SKM-1 (cell line): ENCODE measurements around the gene LIN28A.

Source experiments
- DNase-seq: peaks from one replicate; lab custom pipeline; 2025; ENCODE audit not compliant: unreplicated experiment; lab: John Stamatoyannopoulos, UW

LIN28A gene

GRCh38 chr1:26432793-26433192 is 22.2 kb downstream of the LIN28A start:
- DNase-seq: no peak

- DNase-seq: no peak
Measured at GRCh38 chr1:26434161-26434752, 23.6 kb downstream of the LIN28A start.

- DNase-seq: no peak
Measured at GRCh38 chr1:26438041-26438440, 27.4 kb downstream of the LIN28A start.

- no peak for DNase-seq
Measured at GRCh38 chr1:26440259-26440658, 29.6 kb downstream of the LIN28A start.

- no peak for DNase-seq
Measured at GRCh38 chr1:26449868-26450267, 39.3 kb downstream of the LIN28A start.

- DNase-seq: no peak
Measured at GRCh38 chr1:26450908-26451307, 40.3 kb downstream of the LIN28A start.

GRCh38 chr1:26452459-26453183 is 42.0 kb downstream of the LIN28A start:
- no peak for DNase-seq

- DNase-seq: no peak
Measured at GRCh38 chr1:26459148-26459547, 48.5 kb downstream of the LIN28A start.

GRCh38 chr1:26459573-26460031 is 49.0 kb downstream of the LIN28A start:
- no peak for DNase-seq

- no peak for DNase-seq
Measured at GRCh38 chr1:26468911-26469310, 58.3 kb downstream of the LIN28A start.

- no peak for DNase-seq
Measured at GRCh38 chr1:26469558-26469957, 58.9 kb downstream of the LIN28A start.

GRCh38 chr1:26470878-26471497 is 60.4 kb downstream of the LIN28A start:
- no peak for DNase-seq

GRCh38 chr1:26471498-26472319 is 61.1 kb downstream of the LIN28A start:
- DNase-seq: peak; percentile 98

GRCh38 chr1:26472320-26472900 is 61.8 kb downstream of the LIN28A start, which contains the start of gene HMGN2:
Gene HMGN2, plus strand, starts transcription at chr1:26472440. Its CDS starts 173 bp downstream, at chr1:26472613.
- DNase-seq: peak; percentile 98

- DNase-seq: peak; percentile 78
Measured at GRCh38 chr1:26472901-26473845, 62.6 kb downstream of the LIN28A start.

GRCh38 chr1:26474818-26475217 is 64.2 kb downstream of the LIN28A start:
- no peak for DNase-seq

- DNase-seq: no peak
Measured at GRCh38 chr1:26475989-26476388, 65.4 kb downstream of the LIN28A start.

GRCh38 chr1:26476958-26477357 is 66.3 kb downstream of the LIN28A start:
- DNase-seq: no peak

- DNase-seq: no peak
Measured at GRCh38 chr1:26477446-26478152, 67.0 kb downstream of the LIN28A start.
